K562 (cell line): ENCODE measurements around the gene TIGAR. TPM values are rescaled to one million over a fixed set of nuclear protein-coding genes. Genes with fewer than 3 reads are reported as not detected.

ENCODE experiments used
- ATAC-seq: fragments of 200-7000 bp; cut with Tn5 transposase; 3 replicates; pipeline ENCODE4 v1.9.1; 2020; ENCODE audit warnings: moderate library complexity
- BruUV-seq: library from RNA; stranded (reverse); fragments of 400-500 nt; replicated peaks from 2 replicates; lab custom pipeline; 2021; lab: Mats Ljungman, UMichigan
- CTCF ChIA-PET: fragments of 300-600 bp; formaldehyde crosslinking; extraction: SDS; loops from one replicate; lab custom pipeline; 2021; ENCODE audit warnings: low intra/inter-chr PET ratio; lab: Yijun Ruan, JAX
- POLR2A ChIA-PET: fragments of 300-600, 350-650 bp; sonication (Branson Sonifier 250); formaldehyde crosslinking; extraction: SDS; loops from one replicate; lab custom pipeline; 2021; ENCODE audit warnings: antibody characterized with exemption, inconsistent platforms; lab: Yijun Ruan, JAX
- DNase-seq, 4 experiments: peaks; one replicate each; pipeline versions ENCODE4 v3.0.0 to v3.0.0-alpha.2; 2011 to 2018; ENCODE audit warnings: low spot score in 3 of 4, mixed read lengths in 3 of 4; ENCODE audit errors: extremely low read depth in 1 of 4
- FAIRE-seq: peaks from 2 replicates; lab custom pipeline; 2011; peaks lifted over from hg19 to GRCh38; lab: Jason Lieb, UNC
- H2AFZ ChIP-seq: 2 replicates; pipeline ENCODE4 v1.6.0; 2011; ENCODE audit warnings: low read depth, low read length, control low read depth, inconsistent platforms
- H3K27ac ChIP-seq: fragments of 200-600 bp; 3 replicates; pipeline ENCODE4 v1.8.0; 2011; ENCODE audit warnings: low read depth, mild to moderate bottlenecking, control low read depth, inconsistent platforms, low read length, moderate library complexity, mixed read lengths; ENCODE audit errors: extremely low read depth
- H3K27me3 ChIP-seq, 2 experiments: fragments of 300-600 bp in 1 of 2; 2 replicates in 1 of 2; 3 replicates in 1 of 2; pipeline versions ENCODE4 v1.6.0 to v1.8.0; 2011; ENCODE audit warnings: inconsistent platforms in 2 of 2, low read length in 2 of 2, mild to moderate bottlenecking in 1 of 2, mixed read lengths in 1 of 2, moderate library complexity in 1 of 2; ENCODE audit not compliant: control insufficient read depth in 2 of 2, insufficient read depth in 2 of 2
- H3K36me3 ChIP-seq: fragments of 300-600 bp; 3 replicates; pipeline ENCODE4 v1.8.0; 2011; ENCODE audit warnings: mild to moderate bottlenecking, low read length, inconsistent platforms; ENCODE audit not compliant: control insufficient read depth, insufficient read depth
- H3K4me1 ChIP-seq, 2 experiments: fragments of 200-600 bp in 1 of 2; replicated peaks in 1 of 2; 2 replicates in 1 of 2; 3 replicates in 1 of 2; pipeline versions ENCODE4 v1.5.1 to v1.8.0; 2011; ENCODE audit warnings: inconsistent platforms in 2 of 2, low read length in 2 of 2, mild to moderate bottlenecking in 1 of 2, mixed read lengths in 1 of 2, moderate library complexity in 1 of 2; ENCODE audit not compliant: control insufficient read depth in 2 of 2, insufficient read depth in 2 of 2
- H3K4me2 ChIP-seq: 2 replicates; pipeline ENCODE4 v1.6.1; 2011; ENCODE audit warnings: low read length, control low read depth, inconsistent platforms, mixed read lengths; ENCODE audit not compliant: insufficient read depth
- H3K4me3 ChIP-seq: fragments of 200-600 bp; sonication (generic), shearing (Covaris generic); 2 replicates; pipeline ENCODE4 v1.5.1; 2016; ENCODE audit warnings: control low read depth, inconsistent platforms
- H3K79me2 ChIP-seq: fragments of 200-600 bp; 3 replicates; pipeline ENCODE4 v1.8.0; 2011; ENCODE audit warnings: low read length, inconsistent platforms; ENCODE audit not compliant: control insufficient read depth, insufficient read depth
- H3K9ac ChIP-seq, 2 experiments: 2 replicates each; pipeline versions ENCODE4 v1.6.0 to v1.6.1; 2011; ENCODE audit warnings: low read depth in 2 of 2, low read length in 2 of 2, control low read depth in 1 of 2, inconsistent platforms in 1 of 2, mild to moderate bottlenecking in 1 of 2, mixed read lengths in 1 of 2; ENCODE audit not compliant: insufficient read depth in 1 of 2
- H3K9me1 ChIP-seq: one replicate; pipeline ENCODE4 v1.6.0; 2011; ENCODE audit warnings: inconsistent platforms, mild to moderate bottlenecking, low read length, moderate library complexity; ENCODE audit not compliant: control insufficient read depth, insufficient read depth
- H3K9me3 ChIP-seq: replicated peaks from 2 replicates; pipeline ENCODE4 v1.5.1; 2011; ENCODE audit warnings: low read depth, low read length, inconsistent platforms; ENCODE audit not compliant: control insufficient read depth, insufficient read depth
- H4K20me1 ChIP-seq: replicated peaks from 2 replicates; pipeline ENCODE4 v1.6.1; 2011; ENCODE audit warnings: low read length, inconsistent platforms, mixed read lengths; ENCODE audit not compliant: control insufficient read depth, insufficient read depth
- HEY1 ChIP-seq: fragments of 250-450 bp; sonication (Bioruptor Pico); IDR thresholded peaks from 2 replicates; pipeline ENCODE4 v1.5.0; 2020; ENCODE audit warnings: mild to moderate bottlenecking, moderate library complexity, borderline replicate concordance
- ILF3 ChIP-seq: fragments of 450-650 bp; IDR thresholded peaks from 2 replicates; pipeline ENCODE4 v1.6.1; 2018; ENCODE audit warnings: antibody characterized with exemption, mild to moderate bottlenecking, moderate library complexity, borderline replicate concordance
- MYNN ChIP-seq, 2 experiments: sonication (generic); formaldehyde crosslinking in 1 of 2; IDR thresholded peaks; 2 replicates each; pipeline versions ENCODE4 v1.5.0 to v1.6.1; 2016 to 2020; ENCODE audit warnings: antibody characterized with exemption in 1 of 2, missing genetic modification reagents in 1 of 2
- POLR2G ChIP-seq: fragments of 200-400 bp; formaldehyde crosslinking; IDR thresholded peaks from 2 replicates; pipeline ENCODE4 v1.6.1; 2017; ENCODE audit warnings: low read depth, mild to moderate bottlenecking, antibody characterized with exemption, low read length, moderate library complexity
- RBFOX2 ChIP-seq: fragments of 200-400 bp; formaldehyde crosslinking; IDR thresholded peaks from 2 replicates; pipeline ENCODE4 v1.6.1; 2017; ENCODE audit warnings: low read depth, mild to moderate bottlenecking, low read length, moderate library complexity
- ZFX ChIP-seq: sonication (generic); formaldehyde crosslinking; IDR thresholded peaks from 2 replicates; pipeline ENCODE4 v1.8.0; 2022; ENCODE audit warnings: mild to moderate bottlenecking, missing genetic modification reagents, moderate library complexity
- WGBS: fragments of 100-300 bp; shearing (Covaris generic); methylation state at CpG from one replicate; pipeline ENCODE4 v1.1.6; 2016; ENCODE audit warnings: low coverage, mixed read lengths; ENCODE audit not compliant: insufficient coverage; ENCODE audit errors: missing lambda C conversion rate; 5-methylcytosine and 5-hydroxymethylcytosine counted together
- in situ Hi-C: fragments of 300-500 bp; cut with MboI; formaldehyde crosslinking; loops from 4 replicates; pipeline ENCODE4 v1.15.0; 2018; ENCODE audit warnings: inconsistent platforms, mixed read lengths
- intact Hi-C: fragments of 100-400 bp; cut with micrococcal nuclease; formaldehyde crosslinking; loops from 2 replicates; pipeline ENCODE4 v1.14.2; 2022
- polyA plus RNA-seq, 8 experiments: library from polyadenylated mRNA; depleted of rRNA in 4 of 8; stranded (reverse) in 5 of 8; unstranded in 3 of 8; fragments of >200 nt; fragmentation: Nextera tagmentation in 2 of 8; fragmentation: Illumina TruSeq in 1 of 8; extraction: Ambion mirVana in 2 of 8; extraction: Trizol in 1 of 8; gene quantifications; 2 replicates each; pipeline versions ENCODE4 v1.2.1 to v1.2.3, GENCODE V29; 2011 to 2014; ENCODE audit warnings: inconsistent platforms in 1 of 8, missing spikeins in 1 of 8
- total RNA-seq, 7 experiments: library from RNA; depleted of rRNA in 6 of 7; stranded (reverse); fragments of >200 nt in 6 of 7; fragmentation: Illumina TruSeq in 2 of 7; extraction: Trizol in 2 of 7; gene quantifications; 2 replicates each; pipeline versions ENCODE4 v1.2.1 to v1.2.3, GENCODE V29; 2011 to 2021; ENCODE audit warnings: low replicate concordance in 1 of 7
- TF ChIP-seq, protein P1 (sequence below): sonication (generic); formaldehyde crosslinking; IDR thresholded peaks from 2 replicates; pipeline ENCODE4 v1.5.0; 2020; ENCODE audit warnings: missing genetic modification reagents
- TF ChIP-seq, protein P2 (sequence below), 3 experiments: IDR thresholded peaks in 2 of 3; conservative IDR thresholded peaks in 1 of 3; 2 replicates each; pipeline ENCODE4 v1.5.1; 2011 to 2012; ENCODE audit warnings: low read length in 3 of 3, mild to moderate bottlenecking in 3 of 3, control low read depth in 2 of 3, improper control_type of control experiment in 1 of 3, inconsistent platforms in 1 of 3, low read depth in 1 of 3, mixed read lengths in 1 of 3, moderate library complexity in 1 of 3; ENCODE audit not compliant: insufficient read depth in 2 of 3

The TIGAR gene
- total and polyA plus RNA-seq, 9 of the 15 experiments (the other 6 are each of a cell fraction or from before 2014, with no cell fraction given) = 0.11 to 1.0 (median 0.53) TPM; not detected in 2

GRCh38 chr12:4282892-4283511 lies 38.0 kb upstream of the TIGAR start:
- intact Hi-C loops = no loop called here
- ChIA-PET POLR2A (interaction anchor here (2.2 kb wide), 1 partner anchor 11 kb away, joined by 9 read pairs; no protein-coding TSS in a partner anchor), CTCF (no interaction called here)
- Histone ChIP-seq H3K4me3 (no peak overlapping the region), H3K9me3 (no peaks in the 10 kb centered on the region), H4K20me1 (peaks cover 10% of the 10 kb centered on the region; the same call in 1 of the 2 replicates), H3K79me2 (peaks cover 57% of the 10 kb centered on the region), H3K9ac (no peak overlapping the region), H3K36me3 (peaks cover 95% of the 10 kb centered on the region), H3K4me1 (no peaks in the 10 kb centered on the region; a peak in 2 of 5 replicates), H3K27me3 (no peaks in the 10 kb centered on the region), H3K4me2 (no peak overlapping the region), H3K9me1 (no peaks in the 10 kb centered on the region), H2AFZ (no peak overlapping the region), H3K27ac (no peak overlapping the region)
- ATAC-seq = no peak; the same call in 2 of the 3 replicates
- FAIRE-seq = no peak
- DNase-seq = no peak
- no TSS peak for BruUV-seq
- TF ChIP-seq MYNN (IDR thresholded peaks at IDR 0.05) (no peak), MYNN (CRISPR knock-in tag; IDR thresholded peaks at IDR 0.05) (no peak), HEY1 (CRISPR knock-in tag) (no peak), ILF3 (no peak), POLR2G (0 out of 2 replicates have a peak, but pooled peaks have one; percentile 7), ZFX (CRISPR knock-in tag) (no peak), RBFOX2 (peak; percentile 28; the same call in 1 of the 2 replicates)
- TF ChIP-seq, protein P1, sequence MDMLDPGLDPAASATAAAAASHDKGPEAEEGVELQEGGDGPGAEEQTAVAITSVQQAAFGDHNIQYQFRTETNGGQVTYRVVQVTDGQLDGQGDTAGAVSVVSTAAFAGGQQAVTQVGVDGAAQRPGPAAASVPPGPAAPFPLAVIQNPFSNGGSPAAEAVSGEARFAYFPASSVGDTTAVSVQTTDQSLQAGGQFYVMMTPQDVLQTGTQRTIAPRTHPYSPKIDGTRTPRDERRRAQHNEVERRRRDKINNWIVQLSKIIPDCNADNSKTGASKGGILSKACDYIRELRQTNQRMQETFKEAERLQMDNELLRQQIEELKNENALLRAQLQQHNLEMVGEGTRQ (CRISPR knock-in tag) = no peak
- TF ChIP-seq, protein P2, sequence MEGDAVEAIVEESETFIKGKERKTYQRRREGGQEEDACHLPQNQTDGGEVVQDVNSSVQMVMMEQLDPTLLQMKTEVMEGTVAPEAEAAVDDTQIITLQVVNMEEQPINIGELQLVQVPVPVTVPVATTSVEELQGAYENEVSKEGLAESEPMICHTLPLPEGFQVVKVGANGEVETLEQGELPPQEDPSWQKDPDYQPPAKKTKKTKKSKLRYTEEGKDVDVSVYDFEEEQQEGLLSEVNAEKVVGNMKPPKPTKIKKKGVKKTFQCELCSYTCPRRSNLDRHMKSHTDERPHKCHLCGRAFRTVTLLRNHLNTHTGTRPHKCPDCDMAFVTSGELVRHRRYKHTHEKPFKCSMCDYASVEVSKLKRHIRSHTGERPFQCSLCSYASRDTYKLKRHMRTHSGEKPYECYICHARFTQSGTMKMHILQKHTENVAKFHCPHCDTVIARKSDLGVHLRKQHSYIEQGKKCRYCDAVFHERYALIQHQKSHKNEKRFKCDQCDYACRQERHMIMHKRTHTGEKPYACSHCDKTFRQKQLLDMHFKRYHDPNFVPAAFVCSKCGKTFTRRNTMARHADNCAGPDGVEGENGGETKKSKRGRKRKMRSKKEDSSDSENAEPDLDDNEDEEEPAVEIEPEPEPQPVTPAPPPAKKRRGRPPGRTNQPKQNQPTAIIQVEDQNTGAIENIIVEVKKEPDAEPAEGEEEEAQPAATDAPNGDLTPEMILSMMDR (IDR thresholded peaks at IDR 0.05 in 2 of 3, conservative IDR thresholded peaks at IDR 0.05 in 1 of 3; ENCODE audit: insufficient read depth in 2 of 3, low read depth in 1 of 3, low read length in 3 of 3) = 0 out of 6 replicates have a peak, but pooled peaks of 1 of the 3 experiments have one; percentile 29
- WGBS = 90% methylated on average over 9 of the region's 12 CpGs
- in situ Hi-C loops = loop anchor here (25.0 kb wide), 1 partner anchor 396 kb away; no protein-coding TSS in a partner anchor
